ENCODE measurements around the gene HUS1B.

The HUS1B gene

DNA sequence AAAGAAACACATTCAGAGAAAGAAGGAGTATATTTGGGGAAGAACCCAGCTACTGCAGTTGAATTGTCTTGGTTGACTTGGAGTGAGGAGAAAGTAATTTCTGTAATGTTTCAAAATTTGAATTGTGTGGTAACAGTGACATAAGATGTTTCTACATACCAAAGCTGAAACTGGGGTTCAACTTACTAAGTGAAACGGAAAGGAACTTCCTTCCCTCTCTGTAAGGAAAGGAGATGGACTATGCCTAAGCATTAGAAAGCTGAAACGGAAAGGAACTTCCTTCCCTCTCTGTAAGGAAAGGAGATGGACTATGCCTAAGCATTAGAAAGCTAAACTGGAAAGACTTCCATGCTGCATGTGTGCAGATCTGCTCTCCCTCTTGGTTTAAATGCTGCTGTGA lies 46.0 kb downstream of the HUS1B start:
- no peak overlapping the region for H3K4me3 ChIP-seq (replicated peaks; ENCODE audit: low read depth, low read length)
- DNase-seq (ENCODE audit: extremely low read depth, insufficient read length) = no peak
- peaks cover 1% of the 10 kb centered on the region; the same call in 1 of the 2 replicates for H3K36me3 ChIP-seq (ENCODE audit: control insufficient read depth, insufficient read depth, low read length)
- no peaks in the 10 kb centered on the region for H3K27me3 ChIP-seq (replicated peaks; ENCODE audit: control insufficient read depth, insufficient read depth, low read length)
- TF ChIP-seq, protein P1, sequence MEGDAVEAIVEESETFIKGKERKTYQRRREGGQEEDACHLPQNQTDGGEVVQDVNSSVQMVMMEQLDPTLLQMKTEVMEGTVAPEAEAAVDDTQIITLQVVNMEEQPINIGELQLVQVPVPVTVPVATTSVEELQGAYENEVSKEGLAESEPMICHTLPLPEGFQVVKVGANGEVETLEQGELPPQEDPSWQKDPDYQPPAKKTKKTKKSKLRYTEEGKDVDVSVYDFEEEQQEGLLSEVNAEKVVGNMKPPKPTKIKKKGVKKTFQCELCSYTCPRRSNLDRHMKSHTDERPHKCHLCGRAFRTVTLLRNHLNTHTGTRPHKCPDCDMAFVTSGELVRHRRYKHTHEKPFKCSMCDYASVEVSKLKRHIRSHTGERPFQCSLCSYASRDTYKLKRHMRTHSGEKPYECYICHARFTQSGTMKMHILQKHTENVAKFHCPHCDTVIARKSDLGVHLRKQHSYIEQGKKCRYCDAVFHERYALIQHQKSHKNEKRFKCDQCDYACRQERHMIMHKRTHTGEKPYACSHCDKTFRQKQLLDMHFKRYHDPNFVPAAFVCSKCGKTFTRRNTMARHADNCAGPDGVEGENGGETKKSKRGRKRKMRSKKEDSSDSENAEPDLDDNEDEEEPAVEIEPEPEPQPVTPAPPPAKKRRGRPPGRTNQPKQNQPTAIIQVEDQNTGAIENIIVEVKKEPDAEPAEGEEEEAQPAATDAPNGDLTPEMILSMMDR (IDR thresholded peaks at IDR 0.05; ENCODE audit: insufficient read depth, low read length, poor library complexity, severe bottlenecking) = no peak

DNA sequence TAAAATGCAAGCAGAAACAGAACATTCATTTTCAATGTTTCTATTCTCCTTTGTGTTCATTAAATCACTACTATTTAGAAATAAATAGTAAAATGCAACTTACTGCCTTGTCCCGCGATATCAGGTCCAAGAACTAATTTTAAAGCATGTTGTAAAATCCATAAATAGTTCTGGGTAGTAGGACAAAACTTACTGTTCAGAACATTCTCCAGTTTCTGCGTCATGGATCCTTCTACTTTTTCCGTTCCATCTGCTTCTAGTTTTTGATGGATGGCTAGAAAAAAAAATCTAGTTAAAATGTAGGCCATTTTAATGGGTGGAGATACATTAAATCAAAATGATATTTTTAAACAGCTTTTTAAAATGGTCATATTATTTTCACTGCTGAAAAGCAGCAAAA lies 47.0 kb downstream of the HUS1B start:
- Histone ChIP-seq H3K4me3 (replicated peaks; ENCODE audit: low read depth, low read length) (no peak overlapping the region), H3K27me3 (replicated peaks; ENCODE audit: control insufficient read depth, insufficient read depth, low read length) (no peaks in the 10 kb centered on the region), H3K36me3 (ENCODE audit: control insufficient read depth, insufficient read depth, low read length) (peaks cover 1% of the 10 kb centered on the region; the same call in 1 of the 2 replicates)
- TF ChIP-seq, protein P1 (IDR thresholded peaks at IDR 0.05; ENCODE audit: insufficient read depth, low read length, poor library complexity, severe bottlenecking) = no peak
- no peak for DNase-seq (ENCODE audit: extremely low read depth, insufficient read length)

DNA sequence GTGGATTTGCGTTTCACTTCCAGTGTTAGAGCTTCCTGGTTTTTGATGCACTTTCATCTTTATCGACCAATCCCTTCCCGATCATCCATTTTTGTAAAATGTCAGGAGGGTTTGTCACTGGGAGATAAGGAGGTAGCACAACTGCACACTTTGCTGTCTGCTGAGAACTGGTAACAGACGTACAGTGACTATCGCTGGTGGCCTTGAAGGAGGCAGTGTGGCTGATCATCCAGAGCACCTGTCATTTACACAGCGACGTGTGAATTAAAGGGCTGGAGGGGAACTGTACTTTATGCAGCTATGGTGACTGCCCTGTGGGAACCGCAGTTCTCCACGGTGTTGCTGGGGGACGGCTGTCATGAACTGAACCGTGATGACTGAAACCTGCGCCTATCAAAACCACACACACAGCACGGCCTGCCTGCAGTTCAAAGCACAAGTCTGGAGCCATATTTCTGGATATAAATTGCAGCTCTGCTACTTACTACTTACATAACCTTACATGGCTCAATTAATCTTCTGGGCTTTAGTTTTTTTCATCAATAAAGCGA lies 50.0 kb downstream of the HUS1B start:
- DNase-seq (ENCODE audit: extremely low read depth, insufficient read length) = no peak
- Histone ChIP-seq H3K27me3 (replicated peaks; ENCODE audit: control insufficient read depth, insufficient read depth, low read length) (no peaks in the 10 kb centered on the region), H3K36me3 (ENCODE audit: control insufficient read depth, insufficient read depth, low read length) (no peaks in the 10 kb centered on the region; the same call in none of the 2 replicates), H3K4me3 (replicated peaks; ENCODE audit: low read depth, low read length) (no peak overlapping the region)
- TF ChIP-seq, protein P1 (IDR thresholded peaks at IDR 0.05; ENCODE audit: insufficient read depth, low read length, poor library complexity, severe bottlenecking) = no peak
